A549 (cell line): ENCODE results near the gene TBC1D14.

ENCODE experiments used
- CTCF ChIP-seq: fragments of >200 bp; sonication (Bioruptor Twin); formaldehyde crosslinking; IDR thresholded peaks from 3 replicates; pipeline ENCODE4 v1.5.1; 2016
- MYC ChIP-seq: IDR thresholded peaks from 2 replicates; pipeline ENCODE4 v1.6.1; 2012; ENCODE audit warnings: mild to moderate bottlenecking, inconsistent platforms, low read length, improper control_type of control experiment, borderline replicate concordance
- POLR2A ChIP-seq: IDR thresholded peaks from 2 replicates; pipeline ENCODE4 v1.6.1; 2012; ENCODE audit warnings: mild to moderate bottlenecking, low read length
- ZC3H11A ChIP-seq: fragments of 450-650 bp; IDR thresholded peaks from 2 replicates; pipeline ENCODE4 v1.6.1; 2014; ENCODE audit warnings: antibody characterized with exemption, mild to moderate bottlenecking
- TF ChIP-seq, protein P1 (sequence below): fragments of 250-450 bp; sonication (Bioruptor Pico); IDR thresholded peaks from 2 replicates; pipeline ENCODE4 v1.5.0; 2021; ENCODE audit warnings: mild to moderate bottlenecking, moderate library complexity, borderline replicate concordance

DNA sequence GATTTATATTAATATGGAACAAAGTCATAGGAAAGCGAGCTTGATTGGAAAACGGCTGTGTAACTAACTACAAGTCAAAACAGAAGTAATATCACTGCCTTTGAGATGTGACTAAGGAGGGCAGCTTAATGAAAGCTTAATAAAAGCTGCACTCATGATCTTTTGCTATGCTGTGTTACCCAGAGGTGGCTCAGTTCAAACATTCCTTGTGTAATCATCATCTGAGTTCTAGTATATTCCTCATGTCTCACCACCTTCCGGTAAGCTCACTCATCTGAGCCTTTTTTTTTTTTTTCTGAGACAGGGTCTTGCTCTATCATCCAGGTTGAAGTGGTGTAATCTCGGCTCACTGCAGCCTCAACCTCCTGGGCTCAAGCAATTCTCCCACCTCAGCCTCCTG lies 153.2 kb downstream of the TBC1D14 start:
- TF ChIP-seq CTCF (no peak), POLR2A (no peak), ZC3H11A (no peak), MYC (no peak)
- TF ChIP-seq, protein P1, sequence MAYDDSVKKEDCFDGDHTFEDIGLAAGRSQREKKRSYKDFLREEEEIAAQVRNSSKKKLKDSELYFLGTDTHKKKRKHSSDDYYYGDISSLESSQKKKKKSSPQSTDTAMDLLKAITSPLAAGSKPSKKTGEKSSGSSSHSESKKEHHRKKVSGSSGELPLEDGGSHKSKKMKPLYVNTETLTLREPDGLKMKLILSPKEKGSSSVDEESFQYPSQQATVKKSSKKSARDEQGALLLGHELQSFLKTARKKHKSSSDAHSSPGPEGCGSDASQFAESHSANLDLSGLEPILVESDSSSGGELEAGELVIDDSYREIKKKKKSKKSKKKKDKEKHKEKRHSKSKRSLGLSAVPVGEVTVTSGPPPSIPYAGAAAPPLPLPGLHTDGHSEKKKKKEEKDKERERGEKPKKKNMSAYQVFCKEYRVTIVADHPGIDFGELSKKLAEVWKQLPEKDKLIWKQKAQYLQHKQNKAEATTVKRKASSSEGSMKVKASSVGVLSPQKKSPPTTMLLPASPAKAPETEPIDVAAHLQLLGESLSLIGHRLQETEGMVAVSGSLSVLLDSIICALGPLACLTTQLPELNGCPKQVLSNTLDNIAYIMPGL (CRISPR knock-in tag) = no peak
